ENCODE data around the gene PHF5A.
A peak's percentile ranks its signal among the peaks of the same experiment; 100 is the strongest.

PHF5A gene

GRCh38 chr22:41468381-41469217 is at the start of gene PHF5A, which contains the start of gene ACO2:
TSS of gene PHF5A (minus strand) at chr22:41468692. CDS start at chr22:41468653, 39 bp downstream.
TSS of gene ACO2 (plus strand) at chr22:41469117. CDS start at chr22:41469147, 30 bp downstream.
- DNase-seq = peak; percentile 98

- DNase-seq = no peak
Observed at GRCh38 chr22:41518048-41518347, 49.5 kb upstream of the PHF5A start.

GRCh38 chr22:41517172-41518047 is 48.9 kb upstream of the PHF5A start:
- no peak for DNase-seq

GRCh38 chr22:41516462-41516861 is 48.0 kb upstream of the PHF5A start:
- no peak for DNase-seq

- DNase-seq = no peak
Observed at GRCh38 chr22:41513391-41513790, 44.9 kb upstream of the PHF5A start.

- no peak for DNase-seq
Observed at GRCh38 chr22:41512421-41513194, 44.1 kb upstream of the PHF5A start.

GRCh38 chr22:41511521-41511968 is 43.1 kb upstream of the PHF5A start:
- DNase-seq = no peak

GRCh38 chr22:41508770-41509170 is 40.3 kb upstream of the PHF5A start:
- no peak for DNase-seq

- DNase-seq = no peak
Observed at GRCh38 chr22:41507330-41508063, 39.0 kb upstream of the PHF5A start.

- DNase-seq = no peak
Observed at GRCh38 chr22:41505511-41506220, 37.2 kb upstream of the PHF5A start.

GRCh38 chr22:41504816-41505215 is 36.3 kb upstream of the PHF5A start:
- DNase-seq = no peak

- no peak for DNase-seq
Observed at GRCh38 chr22:41504397-41504796, 35.9 kb upstream of the PHF5A start.

GRCh38 chr22:41501209-41501608 is 32.7 kb upstream of the PHF5A start:
- no peak for DNase-seq

GRCh38 chr22:41500303-41500702 is 31.8 kb upstream of the PHF5A start:
- DNase-seq = no peak

GRCh38 chr22:41499624-41500280 is 31.3 kb upstream of the PHF5A start:
- no peak for DNase-seq

- DNase-seq = no peak
Observed at GRCh38 chr22:41498303-41498835, 29.9 kb upstream of the PHF5A start.

- no peak for DNase-seq
Observed at GRCh38 chr22:41491374-41492100, 23.0 kb upstream of the PHF5A start.

- no peak for DNase-seq
Observed at GRCh38 chr22:41488596-41489385, 20.3 kb upstream of the PHF5A start.

GRCh38 chr22:41488076-41488475 is 19.6 kb upstream of the PHF5A start:
- DNase-seq = no peak
